HG03469 (cell line): Measurements from ENCODE around the gene TRIM3.
A peak's percentile ranks its signal among the peaks of the same experiment; 100 is the strongest.

Source experiments
- ATAC-seq: cut with Tn5 transposase; IDR thresholded peaks from one replicate; pipeline ENCODE4 v1.9.1; 2021; ENCODE audit warnings: mild to moderate bottlenecking, moderate library complexity, moderate number of reproducible peaks; ENCODE audit not compliant: unreplicated experiment

Gene TRIM3

GRCh38 chr11:6481012-6481923 is 7.5 kb upstream of the TRIM3 start, which contains the start of the genes ARFIP2 and TIMM10B:
ARFIP2 (minus strand) TSS chr11:6481331; CDS start chr11:6480421, 910 bp downstream.
TIMM10B (plus strand) TSS chr11:6481501; CDS start chr11:6481517, 16 bp downstream.
- ATAC-seq: peak; percentile 98

GRCh38 chr11:6480299-6480914 is 6.7 kb upstream of the TRIM3 start:
- no peak for ATAC-seq

- no peak for ATAC-seq
These were observed 2.8 kb upstream of the TRIM3 start for GRCh38 chr11:6476571-6476970.

GRCh38 chr11:6475936-6476335 is 2.2 kb upstream of the TRIM3 start:
- no peak for ATAC-seq

- no peak for ATAC-seq
These were observed 1.2 kb upstream of the TRIM3 start for GRCh38 chr11:6474806-6475500.

- ATAC-seq: no peak
These were observed 662 bp upstream of the TRIM3 start for GRCh38 chr11:6474413-6474792.

- no peak for ATAC-seq
These were observed 807 bp downstream of the TRIM3 start for GRCh38 chr11:6472934-6473333.

- no peak for ATAC-seq
These were observed 4.1 kb downstream of the TRIM3 start for GRCh38 chr11:6469599-6469998.

- ATAC-seq: peak; percentile 57
These were observed 4.8 kb downstream of the TRIM3 start for GRCh38 chr11:6468712-6469495.

GRCh38 chr11:6459099-6459450 is 14.7 kb downstream of the TRIM3 start:
- no peak for ATAC-seq

GRCh38 chr11:6458352-6459098 is 15.2 kb downstream of the TRIM3 start:
- ATAC-seq: no peak

GRCh38 chr11:6457581-6458320 is 16.0 kb downstream of the TRIM3 start:
- ATAC-seq: no peak

- ATAC-seq: no peak
These were observed 17.2 kb downstream of the TRIM3 start for GRCh38 chr11:6456361-6457073.

GRCh38 chr11:6455070-6455469 is 18.7 kb downstream of the TRIM3 start:
- no peak for ATAC-seq

GRCh38 chr11:6453152-6453551 is 20.6 kb downstream of the TRIM3 start:
- no peak for ATAC-seq

GRCh38 chr11:6452219-6452618 is 21.5 kb downstream of the TRIM3 start:
- no peak for ATAC-seq

- ATAC-seq: no peak
These were observed 25.2 kb downstream of the TRIM3 start for GRCh38 chr11:6448574-6448973.

GRCh38 chr11:6443269-6444003 is 30.3 kb downstream of the TRIM3 start:
- ATAC-seq: peak; percentile 53
